Measurements from ENCODE around the gene RPS6KA1. TPM values are rescaled to one million over a fixed set of nuclear protein-coding genes. Genes with fewer than 3 reads are reported as not detected.
A peak's percentile ranks its signal among the peaks of the same experiment; 100 is the strongest.

RPS6KA1 gene
- total and polyA plus RNA-seq, 2 of the 13 experiments (the other 11 are each of a cell fraction or from before 2014, with no cell fraction given), result 19.6 to 24.2 TPM

DNA sequence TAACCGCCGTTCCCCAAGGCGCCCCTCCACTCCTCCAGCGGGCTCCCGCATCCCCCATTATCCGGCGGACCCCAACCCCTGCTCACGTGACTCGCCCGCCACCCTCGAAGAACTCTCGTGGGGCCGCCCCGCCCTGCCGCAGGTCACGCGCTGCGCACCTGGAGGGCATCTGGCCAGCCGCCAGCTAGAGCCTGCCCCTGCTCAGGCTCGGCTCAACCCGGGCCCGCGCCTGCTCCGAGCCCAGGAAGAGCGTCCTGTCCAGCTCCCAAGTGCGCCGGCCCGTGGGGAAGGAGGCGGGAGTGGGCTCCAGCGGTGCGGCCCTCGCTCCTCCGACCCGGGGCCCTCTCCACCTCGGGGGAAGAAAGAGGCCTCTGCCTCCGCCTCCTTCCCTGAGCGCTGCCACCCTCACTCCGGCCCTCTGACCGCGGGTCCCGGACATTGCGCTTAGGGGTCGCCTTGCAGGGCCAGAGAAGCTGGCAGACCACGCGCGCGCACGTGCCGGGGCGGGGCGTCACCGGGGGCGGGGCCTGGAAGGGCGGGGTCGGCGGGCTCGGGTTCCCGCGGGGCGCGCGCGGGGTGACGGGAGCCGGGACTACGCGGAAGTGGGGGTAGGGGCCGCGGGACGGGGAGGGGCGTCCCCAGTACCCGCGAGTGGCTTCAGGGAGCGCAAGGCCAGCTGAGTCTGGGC lies 28.9 kb upstream of the RPS6KA1 start (continued):
- TF ChIP-seq ZNF253 (CRISPR knock-in tag; IDR thresholded peaks at IDR 0.05; ENCODE audit: borderline replicate concordance), result peak; percentile 84
- TF ChIP-seq SAFB2 (CRISPR knock-in tag; IDR thresholded peaks at IDR 0.05; ENCODE audit: borderline replicate concordance, low read depth), result peak; percentile 59; the same call in 1 of the 2 replicates
- TF ChIP-seq ZNF143 (CRISPR knock-in tag; IDR thresholded peaks at IDR 0.05), result peak; percentile 82
- peak; percentile 12 for TF ChIP-seq SKI (IDR thresholded peaks at IDR 0.05; ENCODE audit: partially characterized antibody)
- no peak for TF ChIP-seq SP140L (CRISPR knock-in tag; IDR thresholded peaks at IDR 0.05; ENCODE audit: borderline replicate concordance)
- TF ChIP-seq GABPB1 (CRISPR knock-in tag; IDR thresholded peaks at IDR 0.05), result peak; percentile 72; the same call in 1 of the 2 replicates
- TF ChIP-seq ZNF891 (CRISPR knock-in tag; IDR thresholded peaks at IDR 0.05), result peak; percentile 95
- TF ChIP-seq, protein P1, sequence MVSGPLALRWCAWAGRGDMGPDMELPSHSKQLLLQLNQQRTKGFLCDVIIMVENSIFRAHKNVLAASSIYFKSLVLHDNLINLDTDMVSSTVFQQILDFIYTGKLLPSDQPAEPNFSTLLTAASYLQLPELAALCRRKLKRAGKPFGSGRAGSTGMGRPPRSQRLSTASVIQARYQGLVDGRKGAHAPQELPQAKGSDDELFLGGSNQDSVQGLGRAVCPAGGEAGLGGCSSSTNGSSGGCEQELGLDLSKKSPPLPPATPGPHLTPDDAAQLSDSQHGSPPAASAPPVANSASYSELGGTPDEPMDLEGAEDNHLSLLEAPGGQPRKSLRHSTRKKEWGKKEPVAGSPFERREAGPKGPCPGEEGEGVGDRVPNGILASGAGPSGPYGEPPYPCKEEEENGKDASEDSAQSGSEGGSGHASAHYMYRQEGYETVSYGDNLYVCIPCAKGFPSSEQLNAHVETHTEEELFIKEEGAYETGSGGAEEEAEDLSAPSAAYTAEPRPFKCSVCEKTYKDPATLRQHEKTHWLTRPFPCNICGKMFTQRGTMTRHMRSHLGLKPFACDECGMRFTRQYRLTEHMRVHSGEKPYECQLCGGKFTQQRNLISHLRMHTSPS (CRISPR knock-in tag; IDR thresholded peaks at IDR 0.05; ENCODE audit: low read depth), result 0 out of 2 replicates have a peak, but pooled peaks have one; percentile 39
- 0 out of 2 replicates have a peak, but pooled peaks have one; percentile 46 for TF ChIP-seq ZNF367 (CRISPR knock-in tag; IDR thresholded peaks at IDR 0.05; ENCODE audit: borderline replicate concordance)
- TF ChIP-seq, protein P2, sequence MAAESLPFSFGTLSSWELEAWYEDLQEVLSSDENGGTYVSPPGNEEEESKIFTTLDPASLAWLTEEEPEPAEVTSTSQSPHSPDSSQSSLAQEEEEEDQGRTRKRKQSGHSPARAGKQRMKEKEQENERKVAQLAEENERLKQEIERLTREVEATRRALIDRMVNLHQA (CRISPR knock-in tag; IDR thresholded peaks at IDR 0.05), result no peak
- TF ChIP-seq ZNF670 (CRISPR knock-in tag; IDR thresholded peaks at IDR 0.05; ENCODE audit: borderline replicate concordance), result peak; percentile 81
- TF ChIP-seq, protein P3, sequence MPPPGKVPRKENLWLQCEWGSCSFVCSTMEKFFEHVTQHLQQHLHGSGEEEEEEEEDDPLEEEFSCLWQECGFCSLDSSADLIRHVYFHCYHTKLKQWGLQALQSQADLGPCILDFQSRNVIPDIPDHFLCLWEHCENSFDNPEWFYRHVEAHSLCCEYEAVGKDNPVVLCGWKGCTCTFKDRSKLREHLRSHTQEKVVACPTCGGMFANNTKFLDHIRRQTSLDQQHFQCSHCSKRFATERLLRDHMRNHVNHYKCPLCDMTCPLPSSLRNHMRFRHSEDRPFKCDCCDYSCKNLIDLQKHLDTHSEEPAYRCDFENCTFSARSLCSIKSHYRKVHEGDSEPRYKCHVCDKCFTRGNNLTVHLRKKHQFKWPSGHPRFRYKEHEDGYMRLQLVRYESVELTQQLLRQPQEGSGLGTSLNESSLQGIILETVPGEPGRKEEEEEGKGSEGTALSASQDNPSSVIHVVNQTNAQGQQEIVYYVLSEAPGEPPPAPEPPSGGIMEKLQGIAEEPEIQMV (CRISPR knock-in tag; IDR thresholded peaks at IDR 0.05; ENCODE audit: low read depth), result peak; percentile 71
- TF ChIP-seq ZC3H13 (CRISPR knock-in tag; IDR thresholded peaks at IDR 0.05), result peak; percentile 78; the same call in 1 of the 2 replicates
- peak; percentile 7 for TF ChIP-seq ZNF746 (CRISPR knock-in tag; IDR thresholded peaks at IDR 0.05)
- TF ChIP-seq XRCC5 (optimal IDR thresholded peaks at IDR 0.05; ENCODE audit: low read length), result peak; percentile 0
- no peak for TF ChIP-seq CHD4 (IDR thresholded peaks at IDR 0.05; ENCODE audit: borderline replicate concordance, low read length)
- TF ChIP-seq NR2F1 (CRISPR knock-in tag; IDR thresholded peaks at IDR 0.05), result no peak; a peak in 1 of 4 replicates
- TF ChIP-seq, protein P4, sequence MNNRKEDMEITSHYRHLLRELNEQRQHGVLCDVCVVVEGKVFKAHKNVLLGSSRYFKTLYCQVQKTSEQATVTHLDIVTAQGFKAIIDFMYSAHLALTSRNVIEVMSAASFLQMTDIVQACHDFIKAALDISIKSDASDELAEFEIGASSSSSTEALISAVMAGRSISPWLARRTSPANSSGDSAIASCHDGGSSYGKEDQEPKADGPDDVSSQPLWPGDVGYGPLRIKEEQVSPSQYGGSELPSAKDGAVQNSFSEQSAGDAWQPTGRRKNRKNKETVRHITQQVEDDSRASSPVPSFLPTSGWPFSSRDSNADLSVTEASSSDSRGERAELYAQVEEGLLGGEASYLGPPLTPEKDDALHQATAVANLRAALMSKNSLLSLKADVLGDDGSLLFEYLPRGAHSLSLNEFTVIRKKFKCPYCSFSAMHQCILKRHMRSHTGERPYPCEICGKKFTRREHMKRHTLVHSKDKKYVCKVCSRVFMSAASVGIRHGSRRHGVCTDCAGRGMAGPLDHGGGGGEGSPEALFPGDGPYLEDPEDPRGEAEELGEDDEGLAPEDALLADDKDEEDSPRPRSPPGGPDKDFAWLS (CRISPR knock-in tag; IDR thresholded peaks at IDR 0.05; ENCODE audit: borderline replicate concordance), result no peak
- TF ChIP-seq, protein P5, sequence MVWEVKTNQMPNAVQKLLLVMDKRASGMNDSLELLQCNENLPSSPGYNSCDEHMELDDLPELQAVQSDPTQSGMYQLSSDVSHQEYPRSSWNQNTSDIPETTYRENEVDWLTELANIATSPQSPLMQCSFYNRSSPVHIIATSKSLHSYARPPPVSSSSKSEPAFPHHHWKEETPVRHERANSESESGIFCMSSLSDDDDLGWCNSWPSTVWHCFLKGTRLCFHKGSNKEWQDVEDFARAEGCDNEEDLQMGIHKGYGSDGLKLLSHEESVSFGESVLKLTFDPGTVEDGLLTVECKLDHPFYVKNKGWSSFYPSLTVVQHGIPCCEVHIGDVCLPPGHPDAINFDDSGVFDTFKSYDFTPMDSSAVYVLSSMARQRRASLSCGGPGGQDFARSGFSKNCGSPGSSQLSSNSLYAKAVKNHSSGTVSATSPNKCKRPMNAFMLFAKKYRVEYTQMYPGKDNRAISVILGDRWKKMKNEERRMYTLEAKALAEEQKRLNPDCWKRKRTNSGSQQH (CRISPR knock-in tag; IDR thresholded peaks at IDR 0.05; ENCODE audit: low read depth), result peak; percentile 22; the same call in 1 of the 2 replicates
